Suprapubic skin (tissue), 4 donors: ENCODE measurements around the gene MAST3. TPM values are rescaled to one million over a fixed set of nuclear protein-coding genes. Genes with fewer than 3 reads are reported as not detected.

ENCODE experiments used
- DNase-seq, 2 donors: peaks; one replicate each; pipeline ENCODE4 v3.0.0-alpha.2; 2019; ENCODE audit warnings: low spot score in 2 of 2
- H3K27ac ChIP-seq: fragments of 200-600 bp; sonication (generic); one replicate; pipeline ENCODE4 v1.5.1; 2019
- H3K27me3 ChIP-seq: fragments of 200-600 bp; sonication (generic); one replicate; pipeline ENCODE4 v1.5.1; 2019
- H3K36me3 ChIP-seq: fragments of 200-600 bp; sonication (generic); one replicate; pipeline ENCODE4 v1.5.1; 2019
- H3K4me1 ChIP-seq: fragments of 200-600 bp; sonication (generic); one replicate; pipeline ENCODE4 v1.5.1; 2019
- H3K4me3 ChIP-seq: fragments of 200-600 bp; sonication (generic); one replicate; pipeline ENCODE4 v1.5.1; 2019; ENCODE audit warnings: mild to moderate bottlenecking
- H3K9me3 ChIP-seq: fragments of 200-600 bp; sonication (generic); one replicate; pipeline ENCODE4 v1.5.1; 2019
- CTCF ChIP-seq, 2 donors: fragments of 200-600 bp in 1 of 2; fragments of 450-650 bp in 1 of 2; sonication (generic) in 1 of 2; IDR thresholded peaks; one replicate each; pipeline ENCODE4 v1.5.1; 2016 to 2019; ENCODE audit warnings: antibody characterized with exemption in 2 of 2, mild to moderate bottlenecking in 1 of 2, moderate library complexity in 1 of 2
- EP300 ChIP-seq: sonication (generic); formaldehyde crosslinking; IDR thresholded peaks from one replicate; pipeline ENCODE4 v1.6.1; 2017; ENCODE audit warnings: antibody characterized with exemption
- POLR2A ChIP-seq, 2 donors: fragments of 450-650 bp; IDR thresholded peaks; one replicate each; pipeline ENCODE4 v1.6.1; 2017; ENCODE audit warnings: antibody characterized with exemption in 2 of 2, mild to moderate bottlenecking in 2 of 2, moderate library complexity in 2 of 2
- POLR2AphosphoS5 ChIP-seq, 3 donors: sonication (generic); formaldehyde crosslinking; IDR thresholded peaks; one replicate each; pipeline ENCODE4 v1.6.1; 2017; ENCODE audit warnings: antibody characterized with exemption in 3 of 3
- WGBS: methylation state at CpG from one replicate; pipeline ENCODE4 v1.1.5; 2018; 5-methylcytosine and 5-hydroxymethylcytosine counted together
- total RNA-seq, 4 donors: library from RNA; depleted of rRNA; stranded (reverse); fragments of >200 nt; gene quantifications; one replicate each; pipeline ENCODE4 v1.1.0, GENCODE V29; 2016

Gene MAST3
- total RNA-seq, 4 donors from 2014 or later, result 13.4 to 29.7 (median 20.0) TPM

- H3K36me3 ChIP-seq, result no peaks in the 10 kb centered on the region
- no peak overlapping the region for H3K27ac ChIP-seq
- 7% methylated on average over 28 of the region's 34 CpGs for WGBS
- peaks cover 26% of the 10 kb centered on the region for H3K27me3 ChIP-seq
- no peak for DNase-seq
- H3K9me3 ChIP-seq, result no peaks in the 10 kb centered on the region
- H3K4me1 ChIP-seq, result peaks cover 21% of the 10 kb centered on the region
- H3K4me3 ChIP-seq, result peak overlapping the region; percentile 13
- no peak for TF ChIP-seq CTCF (IDR thresholded peaks at IDR 0.05)
- TF ChIP-seq EP300, result no peak
- TF ChIP-seq POLR2AphosphoS5 (IDR thresholded peaks at IDR 0.05), result no peak
- no peak for TF ChIP-seq POLR2A (IDR thresholded peaks at IDR 0.05)
These were observed 1.5 kb downstream of the MAST3 start for GRCh38 chr19:18098891-18099622.

- Histone ChIP-seq H3K27me3 (peaks cover 26% of the 10 kb centered on the region), H3K4me3 (no peak overlapping the region), H3K36me3 (no peaks in the 10 kb centered on the region), H3K4me1 (peaks cover 26% of the 10 kb centered on the region), H3K27ac (no peak overlapping the region), H3K9me3 (no peaks in the 10 kb centered on the region)
- DNase-seq, result no peak
- WGBS, result 74% methylated on average over 8 of the region's 8 CpGs
- TF ChIP-seq POLR2AphosphoS5 (IDR thresholded peaks at IDR 0.05), result no peak
- no peak for TF ChIP-seq POLR2A (IDR thresholded peaks at IDR 0.05)
- TF ChIP-seq EP300, result no peak
These were observed 2.0 kb downstream of the MAST3 start for GRCh38 chr19:18099623-18099995.

- Histone ChIP-seq H3K4me1 (peaks cover 29% of the 10 kb centered on the region), H3K27ac (no peak overlapping the region), H3K4me3 (no peak overlapping the region), H3K36me3 (no peaks in the 10 kb centered on the region), H3K27me3 (peaks cover 26% of the 10 kb centered on the region), H3K9me3 (no peaks in the 10 kb centered on the region)
- whole genome bisulfite sequencing, result 64% methylated on average over 18 of the region's 18 CpGs
- no peak for DNase-seq
- TF ChIP-seq EP300, result no peak
- TF ChIP-seq POLR2AphosphoS5 (IDR thresholded peaks at IDR 0.05), result no peak
- TF ChIP-seq POLR2A (IDR thresholded peaks at IDR 0.05), result no peak
- TF ChIP-seq CTCF (IDR thresholded peaks at IDR 0.05), result no peak
These were observed 3.1 kb downstream of the MAST3 start for GRCh38 chr19:18100710-18101109.

GRCh38 chr19:18101268-18101667, 3.7 kb downstream of the MAST3 start:
- 51% methylated on average over 3 of the region's 3 CpGs for WGBS
- no peak for DNase-seq
- H3K9me3 ChIP-seq, result no peaks in the 10 kb centered on the region
- TF ChIP-seq POLR2A (IDR thresholded peaks at IDR 0.05) (no peak), EP300 (no peak), POLR2AphosphoS5 (IDR thresholded peaks at IDR 0.05) (no peak), CTCF (IDR thresholded peaks at IDR 0.05) (no peak)
- H3K27ac ChIP-seq, result no peak overlapping the region
- no peak overlapping the region for H3K4me3 ChIP-seq
- peaks cover 26% of the 10 kb centered on the region for H3K27me3 ChIP-seq
- peaks cover 29% of the 10 kb centered on the region for H3K4me1 ChIP-seq
- no peaks in the 10 kb centered on the region for H3K36me3 ChIP-seq

GRCh38 chr19:18102916-18103542, 5.5 kb downstream of the MAST3 start:
- Histone ChIP-seq H3K27me3 (peaks cover 26% of the 10 kb centered on the region), H3K9me3 (no peaks in the 10 kb centered on the region), H3K4me3 (no peak overlapping the region), H3K36me3 (no peaks in the 10 kb centered on the region), H3K27ac (no peak overlapping the region), H3K4me1 (peaks cover 24% of the 10 kb centered on the region)
- DNase-seq, result no peak
- TF ChIP-seq POLR2AphosphoS5 (IDR thresholded peaks at IDR 0.05) (no peak), EP300 (no peak), CTCF (IDR thresholded peaks at IDR 0.05) (no peak), POLR2A (IDR thresholded peaks at IDR 0.05) (no peak)
- 58% methylated on average over 15 of the region's 15 CpGs for WGBS
